NCI-H187 treated with DMSO at 0.1 percent for 48 hours (cell line): Measurements from ENCODE around the gene NFATC1.
"Not testable (repeated sequence)": the region's sequence is repeated elsewhere in the genome, so short reads cannot be mapped to it uniquely, and the experiment has no call there.

Experiments
- DNase-seq: peaks from one replicate; lab custom pipeline; 2025; lab: John Stamatoyannopoulos, UW

The NFATC1 gene

GRCh38 chr18:79375441-79376154 lies 20.1 kb upstream of the NFATC1 start:
- DNase-seq, result no peak

DNA sequence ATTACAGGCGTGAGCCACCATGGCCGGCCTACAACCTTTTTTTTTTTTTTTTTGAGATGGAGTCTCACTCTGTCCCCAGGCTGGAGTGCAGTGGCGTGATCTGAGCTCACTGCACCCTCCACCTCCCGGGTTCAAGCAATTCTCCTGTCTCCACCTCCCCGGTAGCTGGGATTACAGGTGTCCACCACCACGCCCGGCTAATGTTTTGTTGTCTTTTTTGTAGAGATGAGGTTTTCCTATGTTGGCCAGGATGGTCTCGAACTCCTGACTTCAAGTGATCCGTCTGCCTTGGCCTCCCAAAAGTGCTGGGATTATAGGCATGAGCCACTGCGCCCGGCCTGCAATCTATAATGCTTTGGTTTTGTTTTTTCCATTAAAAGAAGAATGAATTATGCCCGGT lies 19.1 kb upstream of the NFATC1 start:
- DNase-seq, result not testable (repeated sequence)

DNA sequence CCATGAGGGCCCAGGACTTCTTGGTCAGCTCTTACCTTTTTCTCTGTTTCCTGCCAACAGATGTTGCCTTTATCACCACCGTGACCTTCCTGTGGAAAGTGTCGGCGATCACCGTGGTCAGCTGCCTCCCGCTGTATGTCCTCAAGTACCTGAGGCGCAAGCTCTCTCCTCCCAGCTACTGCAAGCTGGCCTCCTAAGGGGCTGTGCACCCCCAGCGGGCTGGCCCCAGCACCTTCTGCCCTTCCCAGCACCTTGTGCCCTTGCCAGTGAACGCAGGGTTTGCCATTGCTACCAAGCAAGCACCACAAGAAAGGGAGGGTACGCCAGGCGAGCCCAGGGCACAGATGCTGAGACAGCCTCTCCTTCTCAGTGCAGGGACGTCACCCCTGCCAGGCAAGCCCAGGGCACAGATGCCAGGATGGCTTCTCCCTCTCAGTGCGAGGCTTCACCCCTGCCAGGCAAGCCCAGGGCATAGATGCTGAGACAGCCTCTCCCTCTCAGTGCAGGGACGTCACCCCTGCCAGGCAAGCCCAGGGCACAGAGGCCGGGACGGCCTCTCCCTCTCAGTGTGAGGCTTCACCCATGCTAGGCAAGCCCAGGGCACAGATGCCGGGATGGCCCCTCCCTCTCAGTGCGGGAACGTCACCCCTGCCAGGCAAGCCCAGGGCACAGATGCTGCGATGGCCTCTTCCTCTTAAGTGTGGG lies 18.4 kb upstream of the NFATC1 start:
- no peak for DNase-seq

- no peak for DNase-seq
Observed at GRCh38 chr18:79378536-79379250, 17.0 kb upstream of the NFATC1 start.

DNA sequence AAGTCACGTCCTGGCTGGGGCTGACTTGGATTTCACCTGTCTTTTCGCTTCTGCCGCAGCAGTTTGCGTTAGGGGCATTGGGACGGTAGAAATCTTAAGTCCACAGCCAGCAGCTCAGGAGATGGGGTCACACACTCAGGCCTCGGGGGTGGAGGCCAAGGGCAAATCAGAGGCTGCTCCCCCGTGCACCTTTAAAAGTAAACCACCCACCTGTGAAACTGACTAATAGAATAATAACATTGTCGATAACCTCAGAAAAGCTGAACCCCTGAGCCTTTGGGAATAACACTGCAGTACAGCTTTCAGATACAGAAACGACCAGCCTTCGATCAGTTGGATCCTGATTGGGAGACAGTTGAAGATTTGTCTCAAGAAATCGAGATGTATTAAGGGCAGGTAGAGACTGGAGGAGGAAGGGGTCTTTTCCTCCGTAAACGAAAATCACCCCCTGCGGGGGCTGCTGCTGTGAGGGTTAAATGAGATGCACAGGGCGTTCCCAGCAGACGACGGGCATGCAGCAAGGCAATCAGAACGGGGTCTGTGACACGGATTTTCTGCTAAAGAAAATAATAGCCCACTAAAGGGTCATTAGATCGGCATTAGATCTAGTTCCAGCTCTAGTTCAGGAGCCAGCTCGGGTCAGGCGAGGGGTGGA lies 16.4 kb upstream of the NFATC1 start:
- no peak for DNase-seq

- no peak for DNase-seq
Observed at GRCh38 chr18:79379931-79380815, 15.6 kb upstream of the NFATC1 start.

DNA sequence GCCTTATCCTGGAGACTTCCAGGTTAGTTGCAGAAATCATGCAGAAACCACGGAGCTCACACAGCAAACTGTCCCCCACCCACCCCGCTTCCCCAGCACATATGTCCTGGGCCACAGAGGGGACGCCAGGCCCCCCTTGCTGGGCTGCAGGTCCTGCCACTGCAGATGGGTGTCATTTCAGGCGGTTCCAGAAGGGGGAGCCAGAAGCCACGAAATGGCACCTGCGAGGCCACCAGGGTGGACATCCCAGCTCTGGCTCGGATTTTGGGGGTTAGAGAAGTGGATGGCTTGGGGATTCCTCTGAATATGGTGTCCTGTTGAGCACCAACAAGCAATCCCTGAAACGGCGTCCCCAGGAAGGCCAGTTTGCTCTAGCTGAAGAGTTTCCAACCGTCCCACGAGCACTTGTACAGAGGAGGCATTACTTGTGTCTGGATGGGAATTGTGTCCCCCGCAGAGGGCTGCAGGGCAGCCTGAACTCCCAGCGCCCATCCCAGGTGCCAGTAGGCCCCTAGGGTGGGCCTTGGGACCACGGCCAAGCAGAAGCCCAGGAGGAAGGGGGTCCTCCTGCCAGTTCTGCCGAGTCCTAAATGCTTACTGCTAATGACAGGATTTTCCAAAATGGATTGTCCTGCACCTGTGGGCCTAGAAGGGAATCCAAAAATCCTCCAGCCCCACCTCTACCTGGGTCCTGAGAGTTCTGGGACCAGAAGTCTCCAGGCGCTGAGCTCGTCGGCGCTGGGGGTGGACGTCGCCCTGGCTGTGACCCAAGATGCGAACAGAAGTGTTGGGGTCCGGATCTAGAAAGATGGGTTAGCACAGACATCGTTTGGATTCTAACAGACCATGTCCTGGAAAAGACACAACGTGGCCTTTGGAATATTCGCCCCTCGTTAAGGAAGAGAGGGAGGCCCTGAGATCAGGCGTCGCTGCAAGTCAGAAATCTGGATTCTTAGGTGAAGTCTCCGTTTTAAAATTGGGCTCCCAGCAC lies 14.6 kb upstream of the NFATC1 start:
- no peak for DNase-seq

DNA sequence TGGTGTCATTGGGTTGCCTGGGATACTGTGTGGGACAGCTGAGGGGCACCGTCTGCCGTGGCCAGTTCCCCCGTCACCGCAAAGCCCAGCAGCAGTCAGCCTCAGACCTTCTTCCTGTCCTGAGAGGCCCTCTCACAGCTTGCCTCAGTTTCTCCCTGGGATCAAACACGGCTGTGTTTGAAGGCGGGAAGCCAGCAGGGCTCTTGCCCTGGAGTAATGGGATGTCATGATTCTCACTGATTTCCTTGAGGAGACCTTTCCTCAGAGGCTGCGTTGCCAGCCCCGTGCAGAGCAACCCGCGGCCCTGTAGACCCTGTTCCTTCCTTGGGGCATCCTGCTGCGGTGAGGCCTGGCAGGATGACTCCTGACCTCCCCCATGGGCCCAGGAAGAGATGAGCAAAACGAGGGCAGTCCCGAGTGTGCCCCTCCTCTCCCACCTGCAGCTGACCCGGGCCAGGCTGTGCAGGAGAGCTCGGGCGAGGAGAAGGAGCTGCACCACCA lies 13.9 kb upstream of the NFATC1 start:
- DNase-seq, result no peak

- no peak for DNase-seq
Observed at GRCh38 chr18:79382681-79383387, 12.9 kb upstream of the NFATC1 start.

GRCh38 chr18:79383388-79384056 lies 12.2 kb upstream of the NFATC1 start:
- DNase-seq, result no peak

DNA sequence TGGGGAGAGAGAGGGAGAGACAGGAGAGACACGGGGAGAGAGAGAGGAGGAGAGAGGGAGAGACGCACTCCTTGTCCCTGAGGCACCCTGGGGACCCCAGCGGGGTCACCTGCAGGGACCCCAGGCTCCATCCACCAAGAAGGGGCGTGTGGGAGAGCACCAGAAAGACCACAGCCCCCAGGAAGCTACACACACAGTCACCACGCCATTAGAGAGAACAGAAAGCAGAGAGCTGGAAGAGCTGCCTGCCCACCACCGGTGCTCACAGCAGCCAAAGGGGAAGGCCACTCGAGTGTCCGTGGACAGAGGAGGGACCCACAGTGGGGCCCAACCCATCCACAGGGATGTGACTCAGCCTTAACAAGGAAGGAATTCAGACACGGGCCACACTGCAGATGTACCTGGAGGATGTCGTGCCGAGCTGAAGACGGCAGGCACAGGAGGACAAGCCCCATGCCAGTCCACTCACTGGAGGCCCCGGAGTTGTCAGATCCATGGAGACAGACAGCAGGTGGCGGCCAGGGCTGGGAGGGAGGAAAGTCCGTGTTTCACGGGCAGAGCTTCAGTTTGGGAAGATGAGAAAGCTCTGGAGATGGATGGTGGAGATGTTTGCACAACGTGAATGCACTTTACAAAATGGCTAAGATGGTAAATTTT lies 11.5 kb upstream of the NFATC1 start:
- DNase-seq, result no peak

DNA sequence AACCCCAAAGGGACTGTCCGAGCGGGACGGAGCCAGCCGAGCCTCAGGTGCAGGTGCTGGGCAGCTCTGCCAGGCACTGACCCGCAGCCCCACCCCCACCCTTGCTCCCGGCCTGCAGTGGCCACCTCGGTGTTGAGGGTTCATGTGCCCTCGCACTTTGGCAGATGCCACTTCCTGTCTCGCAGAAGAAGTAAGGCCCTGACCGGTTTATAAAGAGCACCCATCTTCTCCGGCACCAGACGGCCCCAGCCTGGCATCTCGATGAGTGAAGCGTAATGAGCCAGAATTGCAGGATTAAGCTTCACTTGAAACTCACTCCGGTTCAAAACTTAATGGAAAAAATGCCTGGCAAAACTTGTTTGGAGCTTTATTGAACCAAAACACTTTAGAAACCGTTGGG lies 10.9 kb upstream of the NFATC1 start:
- no peak for DNase-seq

DNA sequence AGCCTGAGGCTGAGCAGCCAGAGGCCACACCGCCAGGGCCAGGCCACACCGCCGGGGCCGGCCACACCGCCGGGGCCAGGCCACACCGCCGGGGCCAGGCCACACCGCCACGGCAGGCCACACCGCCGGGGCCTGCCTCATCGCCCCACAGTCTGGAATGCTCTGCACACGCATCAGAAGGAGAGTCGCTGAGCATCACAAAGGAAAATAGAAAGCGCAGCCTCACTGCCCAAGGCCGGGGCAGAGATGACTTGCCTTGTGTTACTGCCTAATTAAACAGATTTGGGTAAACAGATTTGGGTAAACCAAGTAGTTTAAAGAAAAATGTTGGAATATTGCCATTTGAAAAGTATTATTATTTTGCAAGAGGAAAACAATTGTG lies 10.4 kb upstream of the NFATC1 start:
- no peak for DNase-seq

- DNase-seq, result no peak
Observed at GRCh38 chr18:79385708-79386341, 9.9 kb upstream of the NFATC1 start.

DNA sequence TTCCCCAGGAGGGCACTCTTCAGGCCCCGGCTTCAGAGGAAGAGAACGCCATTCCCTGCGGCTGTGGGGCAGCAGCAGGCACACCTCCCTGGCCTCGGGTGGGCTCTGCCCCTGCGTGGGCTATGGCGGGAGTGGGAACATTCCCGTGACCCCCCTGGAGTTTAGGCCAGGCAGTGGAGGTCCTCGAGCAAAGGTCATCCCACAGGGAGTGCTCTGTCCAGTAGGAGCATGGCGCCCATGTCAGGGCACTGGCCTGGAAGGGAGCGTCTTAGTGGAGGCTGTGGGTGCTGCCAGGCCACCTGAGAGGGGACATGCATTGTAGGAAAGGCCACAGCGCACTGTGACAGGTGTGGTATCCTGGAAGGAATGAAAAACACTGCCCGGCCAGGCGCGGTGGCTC lies 9.2 kb upstream of the NFATC1 start:
- DNase-seq, result no peak

DNA sequence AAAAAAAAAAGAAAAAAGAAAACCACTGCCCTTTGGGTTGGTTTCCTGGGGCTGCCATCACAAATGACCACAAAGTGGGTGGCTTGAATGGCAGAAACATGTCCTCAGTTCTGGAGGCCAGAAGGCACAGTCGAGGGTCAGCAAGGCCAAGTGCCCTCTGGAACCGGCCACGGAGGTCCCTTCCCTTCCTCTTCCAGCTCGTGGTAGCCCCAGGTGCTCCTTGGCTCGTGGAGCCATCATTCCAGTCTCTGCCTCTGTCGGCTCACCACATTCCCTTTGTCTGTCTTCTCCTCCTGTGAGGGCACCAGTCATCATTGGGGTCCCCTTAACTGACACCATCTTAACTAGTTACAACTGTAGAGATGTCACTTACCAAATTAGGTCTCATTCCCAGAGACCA lies 8.5 kb upstream of the NFATC1 start:
- DNase-seq, result no peak

DNA sequence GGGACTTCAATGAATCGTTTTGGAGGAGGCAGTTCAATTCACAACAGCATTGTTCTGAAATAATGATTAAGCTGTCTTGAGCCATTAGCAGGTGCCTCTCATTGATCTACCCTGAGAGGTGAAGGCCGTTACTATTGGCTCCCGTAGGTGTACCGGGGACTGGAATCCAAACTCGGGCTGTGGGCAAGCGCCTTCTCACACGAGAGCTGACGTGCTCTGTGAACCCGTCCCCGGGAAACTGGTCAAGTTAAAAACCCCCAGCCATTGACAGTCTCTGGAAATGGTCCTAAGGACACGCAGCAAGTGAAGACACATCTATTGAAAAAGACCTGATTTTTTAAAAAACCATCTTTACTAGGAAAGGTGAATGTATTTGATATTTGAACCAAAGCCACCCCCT lies 8.1 kb upstream of the NFATC1 start:
- DNase-seq, result no peak

DNA sequence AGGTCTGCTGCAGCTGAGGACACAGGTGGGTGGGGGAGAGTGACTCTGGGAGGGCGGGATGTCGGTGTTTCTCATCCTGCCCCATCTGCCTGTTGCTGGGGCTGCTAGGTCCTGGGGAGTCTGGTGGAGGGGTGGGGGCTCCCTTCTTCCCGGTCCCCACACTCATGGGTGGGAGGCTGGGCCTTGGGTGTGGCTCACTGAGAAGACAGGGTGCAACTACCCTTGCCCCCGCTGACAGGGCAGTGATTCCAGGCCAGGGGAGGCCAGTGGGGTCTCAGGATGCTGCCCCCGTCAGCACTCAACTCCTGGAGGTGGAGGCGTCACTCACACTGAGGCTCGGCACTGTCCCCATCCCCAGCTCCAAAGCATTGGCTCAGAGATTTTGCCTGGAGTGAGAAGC lies 7.7 kb upstream of the NFATC1 start:
- no peak for DNase-seq
